ENCODE results near the gene ANKH.

- TF ChIP-seq EZH2 (IDR thresholded peaks at IDR 0.05; ENCODE audit: borderline replicate concordance, low read length) (no peak), CTCF (conservative IDR thresholded peaks at IDR 0.05 in 1 of 2, IDR thresholded peaks at IDR 0.05 in 1 of 2; ENCODE audit: extremely low read depth in 1 of 2, insufficient read depth in 1 of 2, low read depth in 1 of 2, low read length in 2 of 2) (no peak)
These were observed 20.5 kb downstream of the ANKH start for GRCh38 chr5:14851050-14851419.
